Prostate gland (tissue), 2 donors: ENCODE measurements around the gene PCDHA5. TPM values are rescaled to one million over a fixed set of nuclear protein-coding genes. Genes with fewer than 3 reads are reported as not detected.
"Not testable (repeated sequence)": the region's sequence is repeated elsewhere in the genome, so short reads cannot be mapped to it uniquely, and the experiment has no call there.

Experiments
- DNase-seq: peaks from one replicate; pipeline ENCODE4 v3.0.0-alpha.2; 2019; ENCODE audit warnings: low spot score
- H3K27ac ChIP-seq, 2 donors: fragments of 200-600 bp; sonication (generic); 2 replicates each; pipeline ENCODE4 v1.5.1; 2017 to 2019
- H3K27me3 ChIP-seq: fragments of 200-600 bp; sonication (generic); replicated peaks from 2 replicates; pipeline ENCODE4 v1.5.1; 2019; ENCODE audit not compliant: insufficient read depth
- H3K36me3 ChIP-seq, 2 donors: fragments of 200-600 bp; sonication (generic); 1 replicate in 1 of 2; 2 replicates in 1 of 2; pipeline versions ENCODE4 v1.5.1 to v1.8.1; 2017 to 2019
- H3K4me1 ChIP-seq: fragments of 200-600 bp; sonication (generic); replicated peaks from 2 replicates; pipeline ENCODE4 v1.5.1; 2019
- H3K4me3 ChIP-seq, 2 donors: fragments of 200-600 bp; sonication (generic); 2 replicates each; pipeline ENCODE4 v1.5.1; 2017 to 2019
- H3K9me3 ChIP-seq: fragments of 200-600 bp; sonication (generic); 2 replicates; pipeline ENCODE4 v1.5.1; 2017
- POLR2A ChIP-seq: fragments of 450-650 bp; IDR thresholded peaks from one replicate; pipeline ENCODE4 v1.6.1; 2016; ENCODE audit warnings: antibody characterized with exemption, mild to moderate bottlenecking
- POLR2AphosphoS5 ChIP-seq: sonication (generic); formaldehyde crosslinking; IDR thresholded peaks from one replicate; pipeline ENCODE4 v1.6.1; 2017; ENCODE audit warnings: antibody characterized with exemption
- WGBS: methylation state at CpG from one replicate; pipeline ENCODE4 v1.1.5; 2018; 5-methylcytosine and 5-hydroxymethylcytosine counted together
- intact Hi-C: fragments of 100-400 bp; cut with DNase I; formaldehyde crosslinking; loops from one replicate; pipeline ENCODE4 v1.14.2; 2022
- total RNA-seq, 2 donors: library from RNA; depleted of rRNA; stranded (reverse); fragments of >200 nt; gene quantifications; one replicate each; pipeline ENCODE4 v1.1.0, GENCODE V29; 2016
- TF ChIP-seq, protein P1 (sequence below), 4 experiments: fragments of 200-600 bp in 2 of 4; fragments of 450-650 bp in 2 of 4; sonication (generic) in 2 of 4; IDR thresholded peaks; 1 replicate in 3 of 4; 2 replicates in 1 of 4; pipeline ENCODE4 v1.5.1; 2016 to 2019; ENCODE audit warnings: antibody characterized with exemption in 4 of 4, mild to moderate bottlenecking in 2 of 4, moderate library complexity in 2 of 4

Gene PCDHA5
- total RNA-seq, 2 donors from 2014 or later: 0.14 TPM; not detected in 1

DNA sequence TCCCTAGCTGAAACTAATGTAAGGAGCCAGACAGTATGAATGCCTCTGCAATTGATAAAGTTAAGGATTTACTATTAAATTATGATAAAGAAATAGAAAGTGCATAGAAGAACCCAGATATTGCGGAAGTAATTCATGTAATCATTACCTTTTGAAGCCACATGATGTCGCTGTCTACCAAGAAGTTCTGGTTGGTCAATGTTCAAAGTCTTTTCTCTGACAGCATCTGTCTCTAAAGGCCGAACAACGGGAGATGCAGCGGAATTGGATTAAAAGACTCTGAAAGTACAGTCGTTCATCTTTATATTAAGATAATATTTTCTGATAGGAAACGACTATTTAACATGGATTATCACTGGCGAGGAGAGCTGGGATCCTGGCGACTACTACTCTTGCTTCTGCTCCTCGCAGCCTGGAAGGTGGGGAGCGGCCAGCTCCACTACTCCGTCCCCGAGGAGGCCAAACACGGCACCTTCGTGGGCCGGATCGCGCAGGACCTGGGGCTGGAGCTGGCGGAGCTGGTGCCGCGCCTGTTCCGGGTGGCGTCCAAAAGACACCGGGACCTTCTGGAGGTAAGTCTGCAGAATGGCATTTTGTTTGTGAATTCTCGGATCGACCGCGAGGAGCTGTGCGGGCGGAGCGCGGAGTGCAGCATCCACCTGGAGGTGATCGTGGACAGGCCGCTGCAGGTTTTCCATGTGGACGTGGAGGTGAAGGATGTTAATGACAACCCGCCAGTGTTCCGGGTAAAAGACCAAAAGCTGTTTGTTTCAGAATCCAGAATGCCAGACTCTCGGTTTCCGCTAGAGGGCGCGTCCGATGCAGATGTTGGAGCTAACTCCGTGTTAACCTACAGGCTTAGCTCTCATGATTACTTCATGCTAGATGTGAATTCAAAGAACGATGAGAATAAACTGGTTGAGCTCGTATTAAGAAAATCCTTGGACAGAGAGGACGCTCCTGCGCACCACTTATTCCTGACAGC, 19.9 kb downstream of the PCDHA5 start, which contains the start of gene PCDHA8:
Gene PCDHA8, plus strand, starts transcription at position 210 of the 985 bp plus-strand sequence. Its CDS starts 135 bp downstream, at position 345.
- Histone ChIP-seq H3K27me3 (peaks cover 4% of the 10 kb centered on the region), H3K9me3 (no peaks in the 10 kb centered on the region), H3K4me1 (no peaks in the 10 kb centered on the region), H3K36me3 (no peaks in the 10 kb centered on the region), H3K27ac (no peak within 1 kb of the TSS), H3K4me3 (no peak within 1 kb of the TSS)
- no peak for DNase-seq
- 21% methylated on average over 46 of the region's 47 CpGs for WGBS
- intact Hi-C loops: no loop called here
- TF ChIP-seq POLR2A (no peak), POLR2AphosphoS5 (no peak)
- TF ChIP-seq, protein P1, sequence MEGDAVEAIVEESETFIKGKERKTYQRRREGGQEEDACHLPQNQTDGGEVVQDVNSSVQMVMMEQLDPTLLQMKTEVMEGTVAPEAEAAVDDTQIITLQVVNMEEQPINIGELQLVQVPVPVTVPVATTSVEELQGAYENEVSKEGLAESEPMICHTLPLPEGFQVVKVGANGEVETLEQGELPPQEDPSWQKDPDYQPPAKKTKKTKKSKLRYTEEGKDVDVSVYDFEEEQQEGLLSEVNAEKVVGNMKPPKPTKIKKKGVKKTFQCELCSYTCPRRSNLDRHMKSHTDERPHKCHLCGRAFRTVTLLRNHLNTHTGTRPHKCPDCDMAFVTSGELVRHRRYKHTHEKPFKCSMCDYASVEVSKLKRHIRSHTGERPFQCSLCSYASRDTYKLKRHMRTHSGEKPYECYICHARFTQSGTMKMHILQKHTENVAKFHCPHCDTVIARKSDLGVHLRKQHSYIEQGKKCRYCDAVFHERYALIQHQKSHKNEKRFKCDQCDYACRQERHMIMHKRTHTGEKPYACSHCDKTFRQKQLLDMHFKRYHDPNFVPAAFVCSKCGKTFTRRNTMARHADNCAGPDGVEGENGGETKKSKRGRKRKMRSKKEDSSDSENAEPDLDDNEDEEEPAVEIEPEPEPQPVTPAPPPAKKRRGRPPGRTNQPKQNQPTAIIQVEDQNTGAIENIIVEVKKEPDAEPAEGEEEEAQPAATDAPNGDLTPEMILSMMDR (IDR thresholded peaks at IDR 0.05): no peak

GRCh38 chr5:140842798-140843733, 21.7 kb downstream of the PCDHA5 start:
- Histone ChIP-seq H3K4me1 (no peaks in the 10 kb centered on the region), H3K4me3 (no peak overlapping the region), H3K27ac (no peak overlapping the region), H3K27me3 (no peaks in the 10 kb centered on the region), H3K9me3 (no peaks in the 10 kb centered on the region), H3K36me3 (no peaks in the 10 kb centered on the region)
- intact Hi-C loops: no loop called here
- no peak for TF ChIP-seq POLR2AphosphoS5
- TF ChIP-seq, protein P1 (IDR thresholded peaks at IDR 0.05): no peak
- no peak for TF ChIP-seq POLR2A
- no peak for DNase-seq
- 43% methylated on average over 85 of the region's 87 CpGs for WGBS

GRCh38 chr5:140848139-140849102, 27.0 kb downstream of the PCDHA5 start, which contains the start of gene PCDHA9:
Gene PCDHA9 (plus strand): TSS chr5:140848382. CDS start chr5:140848496, 114 bp downstream.
- H3K4me1 ChIP-seq, H3K4me3 ChIP-seq, H3K27ac ChIP-seq, H3K36me3 ChIP-seq, DNase-seq, H3K27me3 ChIP-seq, H3K9me3 ChIP-seq, intact Hi-C loops: not testable (repeated sequence)
- WGBS: 19% methylated on average over 29 of the region's 48 CpGs

GRCh38 chr5:140849831-140850634, 28.6 kb downstream of the PCDHA5 start:
- H3K27me3 ChIP-seq, H3K36me3 ChIP-seq, H3K9me3 ChIP-seq, DNase-seq, H3K27ac ChIP-seq, H3K4me1 ChIP-seq, H3K4me3 ChIP-seq: not testable (repeated sequence)
- intact Hi-C loops: loop anchor here (10.0 kb wide), 1 partner anchor 195 kb away; no protein-coding TSS in a partner anchor
- 41% methylated on average over 95 of the region's 101 CpGs for whole genome bisulfite sequencing
